Suprapubic skin (tissue), 3 donors: ENCODE data around the gene CCDC27.

Experiments used
- POLR2A ChIP-seq, 2 donors: fragments of 450-650 bp; IDR thresholded peaks; one replicate each; pipeline ENCODE4 v1.6.1; 2017; ENCODE audit warnings: antibody characterized with exemption in 2 of 2, mild to moderate bottlenecking in 2 of 2, moderate library complexity in 2 of 2
- TF ChIP-seq, protein P1 (sequence below), 2 donors: fragments of 200-600 bp in 1 of 2; fragments of 450-650 bp in 1 of 2; sonication (generic) in 1 of 2; IDR thresholded peaks; one replicate each; pipeline ENCODE4 v1.5.1; 2016 to 2019; ENCODE audit warnings: antibody characterized with exemption in 2 of 2, mild to moderate bottlenecking in 1 of 2, moderate library complexity in 1 of 2

DNA sequence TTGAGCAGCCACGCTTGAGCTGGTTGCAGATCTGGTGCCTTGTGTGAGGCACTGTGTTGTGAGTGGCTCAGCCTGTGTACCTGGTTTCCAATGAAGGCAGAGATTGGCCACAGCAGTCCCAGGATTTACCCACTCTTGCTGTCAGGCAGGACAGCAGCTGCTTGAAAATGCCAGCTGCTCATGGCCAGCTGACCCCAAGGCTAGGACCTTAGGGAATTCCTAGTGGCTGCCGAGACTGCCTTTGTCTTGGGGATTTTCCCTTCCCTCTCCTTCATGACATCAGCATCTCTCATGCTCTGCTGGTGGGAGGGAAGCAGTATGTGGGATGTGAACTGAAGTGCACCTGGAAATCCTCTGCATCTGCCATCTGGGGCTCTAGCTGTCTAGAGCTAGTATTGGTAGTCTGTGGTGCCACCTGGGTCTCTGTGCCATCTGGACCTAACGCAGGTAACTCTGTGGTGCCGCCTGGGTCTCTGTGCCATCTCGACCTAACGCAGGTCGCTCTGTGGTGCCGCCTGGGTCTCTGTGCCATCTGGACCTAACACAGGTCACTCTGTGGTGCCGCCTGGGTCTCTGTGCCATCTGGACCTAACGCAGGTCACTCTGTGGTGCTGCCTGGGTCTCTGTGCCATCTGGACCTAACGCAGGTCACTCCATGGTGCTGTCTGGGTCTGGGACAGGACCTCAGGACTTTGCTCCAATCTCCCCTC lies 47.9 kb downstream of the CCDC27 start:
- TF ChIP-seq, protein P1, sequence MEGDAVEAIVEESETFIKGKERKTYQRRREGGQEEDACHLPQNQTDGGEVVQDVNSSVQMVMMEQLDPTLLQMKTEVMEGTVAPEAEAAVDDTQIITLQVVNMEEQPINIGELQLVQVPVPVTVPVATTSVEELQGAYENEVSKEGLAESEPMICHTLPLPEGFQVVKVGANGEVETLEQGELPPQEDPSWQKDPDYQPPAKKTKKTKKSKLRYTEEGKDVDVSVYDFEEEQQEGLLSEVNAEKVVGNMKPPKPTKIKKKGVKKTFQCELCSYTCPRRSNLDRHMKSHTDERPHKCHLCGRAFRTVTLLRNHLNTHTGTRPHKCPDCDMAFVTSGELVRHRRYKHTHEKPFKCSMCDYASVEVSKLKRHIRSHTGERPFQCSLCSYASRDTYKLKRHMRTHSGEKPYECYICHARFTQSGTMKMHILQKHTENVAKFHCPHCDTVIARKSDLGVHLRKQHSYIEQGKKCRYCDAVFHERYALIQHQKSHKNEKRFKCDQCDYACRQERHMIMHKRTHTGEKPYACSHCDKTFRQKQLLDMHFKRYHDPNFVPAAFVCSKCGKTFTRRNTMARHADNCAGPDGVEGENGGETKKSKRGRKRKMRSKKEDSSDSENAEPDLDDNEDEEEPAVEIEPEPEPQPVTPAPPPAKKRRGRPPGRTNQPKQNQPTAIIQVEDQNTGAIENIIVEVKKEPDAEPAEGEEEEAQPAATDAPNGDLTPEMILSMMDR (IDR thresholded peaks at IDR 0.05) = no peak
- TF ChIP-seq POLR2A (IDR thresholded peaks at IDR 0.05) = no peak
